ENCODE results near the gene RFC5. TPM values are rescaled to one million over a fixed set of nuclear protein-coding genes. Genes with fewer than 3 reads are reported as not detected.

Gene RFC5
- total RNA-seq, 2 donors from 2014 or later = 18.9 to 26.3 TPM

DNA sequence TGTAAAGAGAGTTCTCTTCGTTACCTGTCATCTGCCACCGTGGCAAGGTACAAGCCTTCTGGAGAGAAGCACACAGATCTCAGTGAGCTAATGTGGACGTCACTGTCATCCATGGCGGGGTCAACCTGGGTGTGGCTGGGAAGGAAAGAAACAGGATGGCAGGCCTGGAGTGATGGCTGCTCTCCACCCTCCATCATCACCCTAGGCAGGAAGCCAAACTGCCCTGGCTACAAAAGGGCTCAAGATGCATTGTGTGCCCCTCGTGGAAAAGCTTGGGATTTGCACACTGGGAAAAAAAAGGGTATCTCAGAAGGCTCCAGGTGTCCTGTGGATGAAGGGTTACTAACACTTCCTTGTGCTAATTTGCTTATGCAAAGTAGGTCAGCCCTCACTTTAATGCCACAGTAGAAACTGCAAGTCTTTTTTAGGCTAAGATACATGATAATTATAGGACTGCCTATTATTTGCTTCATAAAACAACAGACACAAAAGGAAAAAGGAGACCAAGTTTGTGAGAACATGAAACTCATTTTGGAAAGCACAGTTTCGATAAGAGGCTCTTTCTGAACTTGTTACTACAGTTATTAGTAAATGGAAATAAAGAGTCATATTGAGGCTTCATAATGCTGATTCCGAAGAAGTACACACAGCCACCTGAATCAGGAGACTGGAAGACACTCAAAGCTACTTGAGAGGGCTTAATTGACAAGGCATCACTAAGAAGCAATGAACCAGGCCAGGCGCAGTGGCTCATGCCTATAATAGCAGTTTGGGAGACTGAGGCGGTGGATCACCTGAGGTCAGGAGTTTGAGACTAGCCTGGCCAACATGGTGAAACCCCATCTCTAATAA is 18.9 kb downstream of the RFC5 start:
- H3K27me3 ChIP-seq (replicated peaks; ENCODE audit: insufficient read depth) = no peaks in the 10 kb centered on the region
- peaks cover 5 to 13% of the 10 kb centered on the region in 2 donors for H3K36me3 ChIP-seq
- intact Hi-C loops (cut with DNase I) = loop anchor here (10.0 kb wide), 1 partner anchor 161 kb away; no protein-coding TSS in a partner anchor
- H3K4me3 ChIP-seq = no peak overlapping the region
- no peaks in the 10 kb centered on the region for H3K9me3 ChIP-seq
- 73% methylated on average over 9 of the region's 9 CpGs for WGBS
- no peak overlapping the region for H3K27ac ChIP-seq
- no peaks in the 10 kb centered on the region for H3K4me1 ChIP-seq (replicated peaks)
- TF ChIP-seq POLR2AphosphoS5 (IDR thresholded peaks at IDR 0.05) = no peak
- no peak for DNase-seq (ENCODE audit: low spot score)

DNA sequence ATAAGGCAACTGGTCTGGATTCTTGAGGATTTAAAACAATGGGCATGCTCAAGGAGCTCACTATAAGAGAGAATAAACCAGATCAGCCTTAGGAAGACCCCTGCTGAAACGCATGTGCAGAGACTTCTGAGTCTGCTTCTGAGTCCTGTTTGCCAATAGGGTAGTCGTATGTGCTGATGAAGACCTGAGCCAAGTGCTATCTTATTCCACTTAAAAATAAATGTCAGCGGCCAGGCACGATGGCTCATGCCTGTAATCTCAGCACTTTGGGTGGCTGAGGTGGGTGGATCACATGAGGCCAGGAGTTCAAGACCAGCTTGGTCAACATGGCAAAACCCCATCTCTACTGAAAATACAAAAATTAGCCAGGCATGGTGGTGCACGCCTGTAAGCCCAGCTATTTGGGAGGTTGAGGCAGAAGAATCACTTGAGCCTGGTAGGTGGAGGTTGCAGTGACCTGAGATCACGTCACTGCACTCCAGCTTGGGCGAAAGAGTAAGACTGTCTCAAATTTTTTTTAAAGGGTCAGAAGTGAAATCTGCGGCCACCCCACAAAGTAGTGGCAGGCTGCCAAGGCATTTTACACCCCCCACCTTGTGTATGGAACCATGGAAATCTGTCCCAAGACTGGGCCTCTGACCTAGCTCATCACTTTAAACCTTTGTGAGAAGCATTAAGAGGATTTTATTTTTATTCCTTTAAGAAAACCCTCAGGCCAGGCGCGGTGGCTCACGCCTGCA is 20.3 kb downstream of the RFC5 start:
- Histone ChIP-seq H3K4me1 (replicated peaks) (no peaks in the 10 kb centered on the region), H3K9me3 (no peaks in the 10 kb centered on the region), H3K27me3 (replicated peaks; ENCODE audit: insufficient read depth) (no peaks in the 10 kb centered on the region), H3K36me3 (peaks cover 5 to 16% of the 10 kb centered on the region in 2 donors), H3K27ac (no peak overlapping the region), H3K4me3 (no peak overlapping the region)
- TF ChIP-seq POLR2AphosphoS5 (IDR thresholded peaks at IDR 0.05) (no peak), POLR2A (IDR thresholded peaks at IDR 0.05) (no peak)
- TF ChIP-seq, protein P1, sequence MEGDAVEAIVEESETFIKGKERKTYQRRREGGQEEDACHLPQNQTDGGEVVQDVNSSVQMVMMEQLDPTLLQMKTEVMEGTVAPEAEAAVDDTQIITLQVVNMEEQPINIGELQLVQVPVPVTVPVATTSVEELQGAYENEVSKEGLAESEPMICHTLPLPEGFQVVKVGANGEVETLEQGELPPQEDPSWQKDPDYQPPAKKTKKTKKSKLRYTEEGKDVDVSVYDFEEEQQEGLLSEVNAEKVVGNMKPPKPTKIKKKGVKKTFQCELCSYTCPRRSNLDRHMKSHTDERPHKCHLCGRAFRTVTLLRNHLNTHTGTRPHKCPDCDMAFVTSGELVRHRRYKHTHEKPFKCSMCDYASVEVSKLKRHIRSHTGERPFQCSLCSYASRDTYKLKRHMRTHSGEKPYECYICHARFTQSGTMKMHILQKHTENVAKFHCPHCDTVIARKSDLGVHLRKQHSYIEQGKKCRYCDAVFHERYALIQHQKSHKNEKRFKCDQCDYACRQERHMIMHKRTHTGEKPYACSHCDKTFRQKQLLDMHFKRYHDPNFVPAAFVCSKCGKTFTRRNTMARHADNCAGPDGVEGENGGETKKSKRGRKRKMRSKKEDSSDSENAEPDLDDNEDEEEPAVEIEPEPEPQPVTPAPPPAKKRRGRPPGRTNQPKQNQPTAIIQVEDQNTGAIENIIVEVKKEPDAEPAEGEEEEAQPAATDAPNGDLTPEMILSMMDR (IDR thresholded peaks at IDR 0.05) = no peak
- intact Hi-C loops (cut with DNase I) = loop anchor here (10.0 kb wide), 1 partner anchor 162 kb away; no protein-coding TSS in a partner anchor
- 92% methylated on average over 11 of the region's 11 CpGs for WGBS
- DNase-seq (ENCODE audit: low spot score) = no peak

GRCh38 chr12:118038137-118038536 is 21.6 kb downstream of the RFC5 start:
- Histone ChIP-seq H3K4me3 (no peak overlapping the region), H3K4me1 (replicated peaks) (no peaks in the 10 kb centered on the region), H3K36me3 (peaks cover 5 to 15% of the 10 kb centered on the region in 2 donors), H3K27ac (no peak overlapping the region), H3K9me3 (no peaks in the 10 kb centered on the region), H3K27me3 (replicated peaks; ENCODE audit: insufficient read depth) (no peaks in the 10 kb centered on the region)
- DNase-seq (ENCODE audit: low spot score) = no peak
- intact Hi-C loops (cut with DNase I) = loop anchor here (10.0 kb wide), 1 partner anchor 163 kb away; no protein-coding TSS in a partner anchor
- WGBS = 75% methylated on average over 6 of the region's 6 CpGs
- TF ChIP-seq POLR2A (IDR thresholded peaks at IDR 0.05) (no peak), POLR2AphosphoS5 (IDR thresholded peaks at IDR 0.05) (no peak)
- TF ChIP-seq, protein P1 (IDR thresholded peaks at IDR 0.05) = no peak

DNA sequence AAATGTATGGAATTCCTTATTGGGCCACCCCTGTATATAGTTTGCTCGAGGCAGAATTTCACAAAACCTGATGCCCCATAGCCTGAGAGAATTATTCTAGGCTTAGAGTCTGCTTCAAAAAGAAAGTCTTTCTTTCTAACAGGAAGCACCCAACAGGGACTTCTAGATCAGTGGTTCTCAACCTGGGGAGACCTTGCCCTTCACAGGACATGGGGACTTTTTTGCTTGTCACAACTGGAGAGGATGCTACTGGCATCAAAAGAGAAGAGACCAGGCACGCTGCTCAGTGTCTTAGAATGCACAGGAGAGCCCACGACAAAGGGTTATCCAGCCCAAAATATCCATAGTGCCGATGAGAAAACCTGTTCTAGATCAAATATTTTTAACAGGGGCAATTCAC is 25.6 kb downstream of the RFC5 start:
- no peak overlapping the region for H3K4me3 ChIP-seq
- intact Hi-C loops (cut with DNase I) = no loop called here
- DNase-seq (ENCODE audit: low spot score) = no peak
- no peak overlapping the region for H3K27ac ChIP-seq
- H3K4me1 ChIP-seq (replicated peaks) = no peaks in the 10 kb centered on the region
- TF ChIP-seq POLR2AphosphoS5 (IDR thresholded peaks at IDR 0.05) = no peak
- TF ChIP-seq POLR2A (IDR thresholded peaks at IDR 0.05) = no peak
- TF ChIP-seq, protein P1 (IDR thresholded peaks at IDR 0.05) = no peak
- H3K27me3 ChIP-seq (replicated peaks; ENCODE audit: insufficient read depth) = no peaks in the 10 kb centered on the region
- H3K9me3 ChIP-seq = no peaks in the 10 kb centered on the region
- H3K36me3 ChIP-seq = peaks cover 0 to 13% of the 10 kb centered on the region in 2 donors
- 98% methylated on average over 4 of the region's 4 CpGs for WGBS

- 81% methylated on average over 2 of the region's 2 CpGs for WGBS
- TF ChIP-seq, protein P1 (IDR thresholded peaks at IDR 0.05) = no peak
- no peak for TF ChIP-seq POLR2A (IDR thresholded peaks at IDR 0.05)
- TF ChIP-seq POLR2AphosphoS5 (IDR thresholded peaks at IDR 0.05) = no peak
- H3K36me3 ChIP-seq = peaks cover 0 to 13% of the 10 kb centered on the region in 2 donors
- H3K4me1 ChIP-seq (replicated peaks) = no peaks in the 10 kb centered on the region
- intact Hi-C loops (cut with DNase I) = no loop called here
- no peak overlapping the region for H3K4me3 ChIP-seq
- H3K27ac ChIP-seq = no peak overlapping the region
- no peak for DNase-seq (ENCODE audit: low spot score)
- no peaks in the 10 kb centered on the region for H3K9me3 ChIP-seq
- H3K27me3 ChIP-seq (replicated peaks; ENCODE audit: insufficient read depth) = no peaks in the 10 kb centered on the region
Observed at GRCh38 chr12:118044075-118044474, 27.6 kb downstream of the RFC5 start.
